Erythroblast (primary cell): ENCODE measurements around the gene TSSK3.

Experiments used
- DNase-seq, 2 experiments: peaks; one replicate each; lab custom pipeline; 2025; lab: John Stamatoyannopoulos, UW
- GATA1 ChIP-seq: IDR thresholded peaks from 2 replicates; pipeline ENCODE4 v1.6.1; 2011; ENCODE audit warnings: low read depth, mild to moderate bottlenecking, control low read depth, low read length, moderate library complexity
- POLR2A ChIP-seq: IDR thresholded peaks from 2 replicates; pipeline ENCODE4 v1.6.1; 2011; ENCODE audit warnings: mild to moderate bottlenecking, low read length

Gene TSSK3

GRCh38 chr1:32364836-32365235 is 2.5 kb downstream of the TSSK3 start:
- no peak for DNase-seq
- TF ChIP-seq GATA1: no peak
- no peak for TF ChIP-seq POLR2A

GRCh38 chr1:32365445-32365844 is 3.1 kb downstream of the TSSK3 start:
- TF ChIP-seq GATA1 (no peak), POLR2A (no peak)
- DNase-seq: no peak

GRCh38 chr1:32367912-32368635 is 5.7 kb downstream of the TSSK3 start:
- TF ChIP-seq POLR2A (no peak), GATA1 (no peak)
- DNase-seq: no peak

GRCh38 chr1:32372149-32372756 is 9.9 kb downstream of the TSSK3 start:
- no peak for DNase-seq
- TF ChIP-seq POLR2A: no peak
- TF ChIP-seq GATA1: no peak

- DNase-seq: no peak
- TF ChIP-seq POLR2A (no peak), GATA1 (no peak)
Observed at GRCh38 chr1:32373996-32374592, 11.8 kb downstream of the TSSK3 start.

GRCh38 chr1:32376199-32376598 is 13.9 kb downstream of the TSSK3 start:
- TF ChIP-seq GATA1 (no peak), POLR2A (no peak)
- no peak for DNase-seq

GRCh38 chr1:32377541-32378220 is 15.3 kb downstream of the TSSK3 start:
- TF ChIP-seq GATA1 (no peak), POLR2A (no peak)
- DNase-seq: no peak

- TF ChIP-seq POLR2A (no peak), GATA1 (no peak)
- no peak for DNase-seq
Observed at GRCh38 chr1:32380057-32380456, 17.7 kb downstream of the TSSK3 start.

- DNase-seq: no peak
- TF ChIP-seq POLR2A: no peak
- TF ChIP-seq GATA1: no peak
Observed at GRCh38 chr1:32386676-32387392, 24.5 kb downstream of the TSSK3 start.

GRCh38 chr1:32388641-32389040 is 26.3 kb downstream of the TSSK3 start:
- no peak for DNase-seq
- TF ChIP-seq GATA1 (no peak), POLR2A (no peak)

GRCh38 chr1:32390904-32391870 is 28.8 kb downstream of the TSSK3 start:
- DNase-seq: peak; percentile 94 to 98
- TF ChIP-seq POLR2A (peak; percentile 84), GATA1 (peak; percentile 67)

GRCh38 chr1:32392325-32392724 is 30.0 kb downstream of the TSSK3 start:
- TF ChIP-seq POLR2A (no peak), GATA1 (no peak)
- DNase-seq: peak; percentile 46 to 63
